Keratinocyte (primary cell): ENCODE measurements around the gene ROPN1B.
"Not testable (repeated sequence)": the region's sequence is repeated elsewhere in the genome, so short reads cannot be mapped to it uniquely, and the experiment has no call there.

Source experiments
- EZH2 ChIP-seq: IDR thresholded peaks from one replicate; pipeline ENCODE4 v1.6.1; 2012; ENCODE audit warnings: inconsistent platforms, mild to moderate bottlenecking, low read length, moderate library complexity
- TF ChIP-seq, protein P1 (sequence below), 3 experiments: IDR thresholded peaks in 1 of 3; conservative IDR thresholded peaks in 1 of 3; optimal IDR thresholded peaks in 1 of 3; 2 replicates in 2 of 3; 3 replicates in 1 of 3; pipeline versions ENCODE3 to v1.5.1; 2011; ENCODE audit warnings: low read length in 3 of 3, mild to moderate bottlenecking in 3 of 3, moderate library complexity in 2 of 3, control low read depth in 1 of 3, inconsistent platforms in 1 of 3; ENCODE audit not compliant: insufficient read depth in 2 of 3; ENCODE audit errors: extremely low read depth in 1 of 3

GRCh38 chr3:125929765-125930164 is 39.2 kb upstream of the ROPN1B start:
- not testable (repeated sequence) for TF ChIP-seq EZH2
- TF ChIP-seq, protein P1, sequence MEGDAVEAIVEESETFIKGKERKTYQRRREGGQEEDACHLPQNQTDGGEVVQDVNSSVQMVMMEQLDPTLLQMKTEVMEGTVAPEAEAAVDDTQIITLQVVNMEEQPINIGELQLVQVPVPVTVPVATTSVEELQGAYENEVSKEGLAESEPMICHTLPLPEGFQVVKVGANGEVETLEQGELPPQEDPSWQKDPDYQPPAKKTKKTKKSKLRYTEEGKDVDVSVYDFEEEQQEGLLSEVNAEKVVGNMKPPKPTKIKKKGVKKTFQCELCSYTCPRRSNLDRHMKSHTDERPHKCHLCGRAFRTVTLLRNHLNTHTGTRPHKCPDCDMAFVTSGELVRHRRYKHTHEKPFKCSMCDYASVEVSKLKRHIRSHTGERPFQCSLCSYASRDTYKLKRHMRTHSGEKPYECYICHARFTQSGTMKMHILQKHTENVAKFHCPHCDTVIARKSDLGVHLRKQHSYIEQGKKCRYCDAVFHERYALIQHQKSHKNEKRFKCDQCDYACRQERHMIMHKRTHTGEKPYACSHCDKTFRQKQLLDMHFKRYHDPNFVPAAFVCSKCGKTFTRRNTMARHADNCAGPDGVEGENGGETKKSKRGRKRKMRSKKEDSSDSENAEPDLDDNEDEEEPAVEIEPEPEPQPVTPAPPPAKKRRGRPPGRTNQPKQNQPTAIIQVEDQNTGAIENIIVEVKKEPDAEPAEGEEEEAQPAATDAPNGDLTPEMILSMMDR (optimal IDR thresholded peaks at IDR 0.05 in 1 of 3, IDR thresholded peaks at IDR 0.05 in 1 of 3, conservative IDR thresholded peaks at IDR 0.05 in 1 of 3; ENCODE audit: extremely low read depth in 1 of 3, insufficient read depth in 2 of 3, low read length in 3 of 3), result not testable (repeated sequence)
